Measurements from ENCODE around the gene UBE2QL1.

UBE2QL1 gene

DNA sequence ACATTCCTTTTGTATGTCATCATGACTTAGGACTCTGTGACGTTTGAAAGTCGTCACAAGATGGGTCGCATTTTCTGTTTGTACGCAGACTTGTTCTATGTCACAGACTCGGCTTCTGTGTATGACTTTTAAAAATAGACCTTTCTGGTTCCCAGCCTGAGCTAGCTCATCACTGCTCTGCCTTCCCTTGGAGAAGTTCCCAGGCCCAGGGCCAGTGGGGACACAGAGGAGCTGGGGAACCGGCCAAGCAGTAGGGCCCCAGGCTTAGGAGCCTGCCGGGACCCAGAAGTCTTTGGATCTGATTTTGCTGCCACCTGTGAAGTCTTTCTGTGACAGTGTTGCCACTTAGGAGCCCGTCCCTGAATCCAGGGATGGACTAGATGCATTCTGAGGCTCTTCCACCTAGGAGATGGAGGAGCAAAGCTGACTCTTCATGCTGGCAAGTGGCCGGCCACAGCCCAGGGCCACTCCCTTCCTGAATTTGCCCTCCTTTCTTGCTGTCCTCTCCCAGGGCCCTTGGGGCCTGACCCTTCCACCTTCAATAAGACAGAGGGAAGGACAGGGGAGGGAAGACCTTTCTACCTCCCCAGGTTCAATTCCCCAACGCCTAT is 18.1 kb upstream of the UBE2QL1 start:
- no peak for DNase-seq (ENCODE audit: low read depth)

DNA sequence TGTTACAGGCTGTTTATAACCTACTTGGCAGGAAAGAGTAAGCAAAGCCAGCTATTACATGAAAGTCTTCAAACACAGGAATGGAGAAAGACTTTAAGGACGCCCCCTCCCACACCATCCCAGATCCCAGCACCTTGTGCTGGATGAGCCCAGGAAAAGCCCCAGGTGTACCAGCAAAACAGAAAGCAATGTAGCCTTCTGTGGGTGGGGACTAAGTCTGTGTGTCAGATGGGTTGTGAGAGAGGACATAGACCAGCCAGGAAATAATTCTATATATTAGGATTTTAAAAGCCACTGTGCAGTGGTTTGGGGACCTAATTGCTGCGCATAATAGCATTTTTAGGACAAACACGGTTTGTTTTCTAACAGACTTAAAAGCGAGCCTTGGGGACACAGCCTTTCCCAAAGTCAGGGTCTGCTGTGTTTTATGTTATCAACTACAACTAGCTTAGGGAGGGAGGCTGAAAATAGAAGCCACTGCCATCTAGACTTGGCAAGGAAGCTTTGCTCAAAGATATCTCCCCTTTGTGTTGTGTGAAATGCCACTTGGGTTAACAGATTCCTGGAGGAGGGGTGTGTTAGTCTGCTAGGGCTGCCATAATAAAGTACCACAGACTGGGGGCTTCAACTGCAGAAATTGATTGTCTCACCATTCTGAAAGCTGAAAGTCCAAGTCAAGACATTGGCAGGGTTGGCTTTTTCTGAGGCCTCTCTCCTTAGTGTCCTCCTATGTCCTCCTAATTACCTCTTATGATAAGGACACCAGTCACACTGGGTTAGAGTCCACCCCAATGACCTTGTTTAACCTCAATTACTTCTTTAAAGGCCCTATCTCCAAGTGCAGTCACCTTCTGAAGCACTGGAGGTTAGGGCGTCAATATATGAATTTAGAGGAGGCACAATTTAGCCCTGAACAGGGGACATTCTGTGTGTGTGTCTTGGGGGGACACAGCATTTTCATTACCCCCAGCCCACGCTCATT is 17.2 kb upstream of the UBE2QL1 start:
- DNase-seq (ENCODE audit: low read depth) = no peak

DNA sequence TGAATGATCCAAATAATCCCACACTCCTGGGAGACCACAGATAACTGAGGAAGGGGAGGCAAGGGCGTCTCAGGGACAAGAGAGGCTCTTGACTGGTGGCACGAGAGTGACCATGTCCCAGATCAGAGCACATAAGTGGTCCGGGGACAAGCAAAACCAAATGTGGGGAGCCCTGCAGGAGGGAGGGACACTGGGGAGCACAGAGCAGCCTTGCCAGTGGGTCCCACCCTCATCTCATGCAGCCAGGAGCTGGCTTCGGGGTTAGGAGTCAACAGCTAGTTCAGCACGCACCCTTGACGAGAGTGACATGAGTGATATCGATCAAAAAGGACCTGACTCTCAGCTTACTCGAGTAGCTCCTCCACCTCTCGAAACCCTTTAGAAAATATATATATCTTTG is 16.5 kb upstream of the UBE2QL1 start:
- DNase-seq (ENCODE audit: low read depth) = no peak

DNA sequence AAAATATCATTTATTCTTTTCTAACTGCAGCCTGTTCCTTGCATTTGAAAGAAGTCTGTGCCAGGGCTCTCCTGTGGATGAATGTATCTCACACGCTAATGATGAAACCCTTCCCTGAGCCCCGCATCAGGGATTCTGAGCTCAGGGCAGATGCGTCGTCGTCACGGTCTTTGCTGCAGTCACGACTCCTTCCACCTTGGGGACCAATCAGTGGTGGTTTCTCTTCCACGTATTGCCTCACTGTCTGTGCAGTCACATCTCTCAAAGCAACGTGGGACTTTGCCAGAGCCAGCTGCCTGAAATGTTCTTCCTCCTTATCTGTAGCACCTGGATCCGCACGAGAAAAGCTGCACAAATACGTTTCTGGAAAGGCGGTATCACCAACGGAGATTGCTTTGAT is 13.9 kb upstream of the UBE2QL1 start:
- no peak for DNase-seq (ENCODE audit: low read depth)

DNA sequence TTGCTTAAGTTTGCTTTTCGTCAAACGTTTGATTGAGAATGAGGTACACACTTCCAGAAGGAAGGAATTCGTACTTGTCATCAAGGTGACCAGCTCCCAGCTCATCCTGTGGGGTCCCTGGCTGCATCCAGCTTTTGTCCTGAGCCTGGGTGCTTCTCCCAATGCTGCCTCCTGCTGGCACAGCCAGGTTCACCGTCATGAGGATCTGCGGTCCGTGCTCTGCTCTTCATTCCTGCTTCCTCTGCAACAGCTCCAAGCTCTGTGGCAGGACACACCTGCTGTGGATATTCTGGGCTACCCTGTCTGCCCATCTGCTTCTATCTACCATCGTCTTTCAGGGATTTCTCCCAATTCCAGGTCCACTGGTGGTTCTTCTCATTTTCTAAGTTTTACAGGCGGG is 13.3 kb upstream of the UBE2QL1 start:
- DNase-seq (ENCODE audit: low read depth) = no peak

DNA sequence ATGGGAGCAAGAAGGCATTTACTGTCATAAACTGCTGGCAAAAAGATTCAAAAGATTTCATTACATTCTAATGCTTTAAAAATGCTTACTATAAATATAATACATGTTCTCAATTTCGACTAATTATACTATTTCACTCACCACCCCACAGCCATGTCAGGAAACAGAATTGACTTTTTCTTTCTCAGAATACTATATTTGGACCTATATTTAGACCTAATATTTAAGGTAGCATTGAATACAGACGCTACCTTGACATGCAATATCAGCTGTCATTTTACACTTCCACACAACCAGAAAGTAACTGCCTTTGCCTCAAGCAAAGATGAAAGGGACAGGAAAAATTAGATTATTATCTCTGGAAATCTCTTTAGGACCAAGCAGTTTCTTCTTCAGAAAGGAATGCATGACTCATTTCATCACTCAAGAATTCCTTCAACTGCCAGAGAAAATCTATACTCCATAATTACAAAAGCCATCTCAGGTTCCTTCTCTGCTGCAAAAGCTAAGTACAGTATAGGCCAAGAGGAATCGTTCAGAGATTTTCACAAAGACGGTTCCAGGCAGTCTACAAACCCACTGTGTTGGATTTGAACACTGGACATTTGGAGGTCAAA is 11.8 kb upstream of the UBE2QL1 start:
- DNase-seq (ENCODE audit: low read depth) = no peak

DNA sequence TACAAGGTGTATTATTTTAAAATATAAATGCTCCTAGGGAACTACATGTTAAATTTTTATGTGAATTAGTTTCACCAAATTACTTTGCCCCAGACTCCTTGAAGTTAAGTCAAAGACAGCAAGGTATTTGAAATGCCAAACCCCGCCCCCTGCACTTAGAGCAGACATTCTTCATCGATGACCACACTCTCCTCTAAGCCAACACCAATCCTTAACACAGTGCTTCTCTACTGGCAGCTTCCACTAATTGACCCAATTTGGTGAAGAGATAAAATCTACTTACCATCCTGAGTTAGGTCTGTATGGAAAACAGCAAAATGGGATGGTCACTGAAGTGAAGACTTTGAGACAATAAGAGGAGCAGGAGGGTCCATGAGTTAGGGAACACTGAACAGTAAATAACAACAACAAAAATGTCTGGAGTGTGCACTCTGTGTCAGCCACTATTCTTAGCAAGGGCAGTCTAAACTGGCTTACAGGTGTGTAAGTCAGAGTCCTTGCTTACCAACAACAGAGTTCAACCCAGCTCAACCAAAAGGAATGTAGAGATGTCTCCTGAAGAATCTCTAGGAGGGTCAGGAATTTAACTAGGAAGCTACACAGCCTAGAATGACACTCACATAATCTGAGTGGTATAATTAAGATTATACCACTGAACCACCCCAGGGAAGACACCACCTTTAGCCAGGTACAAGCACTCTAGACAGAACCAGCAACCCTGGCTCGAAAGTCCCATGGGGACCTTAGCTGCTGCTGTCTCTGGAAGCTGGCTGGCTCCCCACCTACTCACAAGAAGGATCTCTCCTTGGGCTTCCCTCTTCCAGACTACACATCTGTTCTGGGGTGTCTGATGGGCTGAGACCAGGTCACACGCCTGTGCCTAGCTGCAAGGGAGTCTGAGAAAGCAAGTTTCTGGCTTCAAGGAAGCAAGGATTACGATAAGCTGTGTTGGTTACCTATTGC is 8.8 kb upstream of the UBE2QL1 start:
- DNase-seq (ENCODE audit: low read depth) = no peak

DNA sequence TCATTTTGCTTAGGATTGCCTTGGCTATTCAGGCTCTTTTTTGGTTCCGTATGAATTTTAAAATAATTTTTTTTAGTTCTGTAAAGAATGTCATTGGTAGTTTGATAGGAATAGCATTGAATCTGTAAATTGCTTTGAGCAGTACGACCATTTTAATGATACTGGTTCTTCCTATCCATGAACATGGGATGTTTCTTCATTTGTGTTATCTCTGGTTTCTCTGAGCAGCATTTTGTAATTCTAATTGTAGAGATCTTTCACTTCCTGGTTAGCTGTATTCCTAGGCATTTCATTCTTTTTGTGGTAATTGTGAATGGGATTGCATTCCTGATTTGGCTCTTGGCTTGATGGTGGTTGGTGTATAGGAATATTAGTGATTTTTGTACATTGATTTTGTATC is 6.3 kb upstream of the UBE2QL1 start:
- DNase-seq (ENCODE audit: low read depth) = no peak

DNA sequence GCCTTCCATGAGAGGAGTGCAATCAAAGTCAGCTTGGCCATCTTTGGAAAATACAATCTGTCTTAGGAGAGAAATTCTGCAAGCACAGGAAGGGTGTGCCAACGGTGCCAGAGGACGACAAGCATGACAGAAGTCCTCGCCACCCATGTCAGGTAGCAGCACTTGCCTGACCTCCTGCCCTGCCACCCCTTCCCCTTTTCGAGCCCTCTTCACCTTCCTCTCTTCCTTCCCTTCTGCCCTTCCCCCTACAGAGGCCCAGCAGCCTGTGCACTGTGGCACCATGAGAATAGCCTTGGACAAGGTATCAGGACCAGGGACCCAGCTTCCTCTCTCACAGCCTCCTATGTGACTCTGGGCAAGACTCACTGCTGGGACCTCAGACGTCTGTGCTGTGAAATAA is 5.3 kb upstream of the UBE2QL1 start:
- DNase-seq (ENCODE audit: low read depth) = no peak

DNA sequence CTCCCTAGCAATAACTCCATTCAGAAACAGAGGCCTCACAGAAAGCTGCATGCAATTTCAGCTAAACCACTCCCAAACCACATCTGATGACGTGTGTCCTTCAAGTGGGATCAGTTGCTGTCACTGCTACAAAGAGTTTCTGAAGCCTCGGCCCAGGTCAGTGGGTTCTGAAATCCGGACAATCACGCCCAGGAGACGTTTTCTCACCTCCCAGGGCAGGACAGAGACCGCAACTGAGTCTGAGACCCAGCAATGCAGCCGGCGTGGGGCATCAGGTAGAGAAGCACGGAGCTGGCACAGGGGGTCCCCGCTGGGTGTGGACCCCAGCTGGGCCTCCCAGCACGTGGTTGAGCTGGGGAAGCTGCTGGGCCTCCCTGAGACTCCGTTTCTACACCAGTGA is 2.6 kb upstream of the UBE2QL1 start:
- DNase-seq (ENCODE audit: low read depth) = no peak

DNA sequence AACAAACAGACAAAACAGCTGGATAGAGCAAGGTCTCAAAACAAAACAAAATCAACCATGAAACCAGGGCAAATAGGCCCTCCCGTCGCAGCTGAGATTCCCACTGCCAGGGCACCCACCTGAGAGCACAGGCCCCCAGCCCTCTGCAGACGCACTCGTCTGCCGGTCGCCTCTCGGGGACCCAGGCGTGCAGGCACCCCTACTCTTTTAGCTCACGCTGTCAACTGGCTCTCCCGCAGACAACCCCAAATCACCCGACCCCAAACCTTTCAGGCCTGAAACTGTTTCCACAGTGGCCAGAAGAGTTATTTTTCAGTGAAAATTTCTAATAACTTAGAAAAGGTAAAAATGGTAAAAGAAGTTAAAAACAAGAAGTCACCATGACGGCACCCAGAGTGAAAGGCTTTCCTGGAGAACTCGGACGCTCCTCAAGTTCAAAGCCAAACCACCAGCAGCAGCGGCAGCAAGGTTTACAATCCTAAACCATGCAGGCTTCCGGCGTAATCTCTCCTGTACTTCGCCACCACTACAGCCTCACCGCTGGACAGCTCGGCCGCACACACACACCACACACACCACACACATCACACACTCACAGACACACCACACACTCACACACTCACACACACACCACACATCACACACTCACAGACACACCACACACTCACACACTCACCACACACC is 1.9 kb upstream of the UBE2QL1 start:
- DNase-seq (ENCODE audit: low read depth) = no peak

DNA sequence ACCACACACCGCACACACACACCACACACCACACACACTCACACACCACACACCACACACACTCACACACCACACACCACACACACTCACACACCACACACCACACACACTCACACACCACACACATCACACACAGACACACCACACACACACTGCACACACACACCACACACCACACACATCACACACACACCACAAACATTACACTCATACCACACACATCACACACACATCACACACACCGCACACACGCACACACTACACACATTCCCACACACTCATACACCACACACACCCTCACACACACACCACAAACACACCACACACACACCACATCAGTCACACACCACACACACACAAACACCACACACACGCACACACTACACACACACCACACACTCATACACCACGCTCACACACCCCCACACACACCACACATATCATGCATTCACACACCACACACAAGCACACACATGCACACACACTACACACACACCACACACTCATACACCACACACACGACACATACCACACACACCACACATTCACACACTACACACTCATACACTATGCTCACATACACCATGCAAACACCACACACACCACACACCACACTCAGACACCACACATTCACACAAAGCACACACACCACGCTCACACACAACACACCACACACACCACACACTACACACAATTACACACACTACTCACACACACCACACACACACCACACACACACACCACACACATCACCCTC is 1.1 kb upstream of the UBE2QL1 start:
- no peak for DNase-seq (ENCODE audit: low read depth)

DNA sequence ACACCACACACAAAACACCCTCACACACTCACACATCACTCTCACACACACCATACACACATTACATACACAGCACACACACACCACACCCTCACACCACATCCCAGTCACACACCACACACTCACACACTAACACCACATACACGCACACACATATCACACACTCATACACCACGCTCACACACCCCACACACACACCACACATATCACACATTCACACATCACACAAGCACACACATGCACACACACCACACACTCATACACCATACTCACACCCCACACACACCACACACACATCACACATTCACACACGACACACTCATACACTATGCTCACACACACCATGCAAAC is 543 bp upstream of the UBE2QL1 start:
- DNase-seq (ENCODE audit: low read depth) = no peak

DNA sequence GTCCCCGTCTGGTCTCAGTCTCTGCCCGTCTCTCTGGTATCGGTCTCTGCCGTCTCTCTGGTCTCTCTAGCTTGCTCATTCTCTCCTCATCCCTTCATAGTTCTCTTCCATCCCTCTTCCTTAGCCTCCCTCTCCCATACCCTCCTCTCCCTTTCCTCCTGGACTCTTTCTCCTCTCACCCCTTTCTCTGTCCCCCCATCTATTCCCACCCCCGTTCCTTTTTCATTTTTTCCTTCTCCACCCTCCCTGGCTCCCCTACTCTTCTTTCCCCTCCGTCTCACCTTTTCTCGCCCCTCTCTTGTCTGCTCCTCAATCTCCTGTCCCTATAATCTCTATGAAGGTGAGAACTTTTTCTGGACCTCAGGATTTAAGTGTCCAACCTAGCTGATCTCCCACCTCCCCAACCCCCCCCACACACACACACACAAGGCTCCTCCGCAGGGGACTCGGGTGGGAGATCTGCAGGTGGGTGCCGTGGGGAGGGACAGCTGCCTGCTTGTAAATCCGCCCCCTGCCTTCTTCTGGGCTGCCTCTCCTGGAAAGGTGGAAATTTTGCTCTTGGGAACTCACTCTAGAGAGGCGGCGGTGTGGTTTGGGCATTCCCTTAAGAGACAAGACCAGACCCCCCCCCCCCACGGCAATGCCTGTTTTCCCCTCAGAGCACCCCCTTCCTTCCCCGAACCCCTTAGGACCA is 953 bp downstream of the UBE2QL1 start:
- no peak for DNase-seq (ENCODE audit: low read depth)

DNA sequence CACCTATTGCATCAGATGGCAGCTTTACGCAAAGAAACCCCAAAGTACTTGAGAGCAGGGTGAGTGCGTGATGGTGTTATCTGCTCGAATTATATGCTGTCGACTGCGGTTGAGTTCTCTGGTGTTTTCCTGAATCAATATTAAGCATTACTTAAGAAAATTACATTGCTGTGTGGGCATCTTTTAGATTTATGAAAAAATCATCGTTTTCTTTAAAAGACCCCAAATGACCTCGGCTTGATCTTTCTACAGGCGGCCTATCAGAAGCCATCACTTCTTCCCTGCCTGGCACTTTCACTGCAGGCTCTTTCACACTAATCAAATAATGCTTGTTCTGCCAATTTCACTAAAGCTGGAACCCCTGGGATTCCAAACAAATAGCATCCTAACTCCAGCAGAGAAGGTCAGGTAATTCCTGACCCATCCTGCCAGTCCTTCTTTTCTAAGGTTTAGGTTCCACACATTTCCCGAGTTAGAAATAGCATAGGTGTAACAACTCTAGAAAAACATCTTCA is 1.7 kb downstream of the UBE2QL1 start:
- no peak for DNase-seq (ENCODE audit: low read depth)

DNA sequence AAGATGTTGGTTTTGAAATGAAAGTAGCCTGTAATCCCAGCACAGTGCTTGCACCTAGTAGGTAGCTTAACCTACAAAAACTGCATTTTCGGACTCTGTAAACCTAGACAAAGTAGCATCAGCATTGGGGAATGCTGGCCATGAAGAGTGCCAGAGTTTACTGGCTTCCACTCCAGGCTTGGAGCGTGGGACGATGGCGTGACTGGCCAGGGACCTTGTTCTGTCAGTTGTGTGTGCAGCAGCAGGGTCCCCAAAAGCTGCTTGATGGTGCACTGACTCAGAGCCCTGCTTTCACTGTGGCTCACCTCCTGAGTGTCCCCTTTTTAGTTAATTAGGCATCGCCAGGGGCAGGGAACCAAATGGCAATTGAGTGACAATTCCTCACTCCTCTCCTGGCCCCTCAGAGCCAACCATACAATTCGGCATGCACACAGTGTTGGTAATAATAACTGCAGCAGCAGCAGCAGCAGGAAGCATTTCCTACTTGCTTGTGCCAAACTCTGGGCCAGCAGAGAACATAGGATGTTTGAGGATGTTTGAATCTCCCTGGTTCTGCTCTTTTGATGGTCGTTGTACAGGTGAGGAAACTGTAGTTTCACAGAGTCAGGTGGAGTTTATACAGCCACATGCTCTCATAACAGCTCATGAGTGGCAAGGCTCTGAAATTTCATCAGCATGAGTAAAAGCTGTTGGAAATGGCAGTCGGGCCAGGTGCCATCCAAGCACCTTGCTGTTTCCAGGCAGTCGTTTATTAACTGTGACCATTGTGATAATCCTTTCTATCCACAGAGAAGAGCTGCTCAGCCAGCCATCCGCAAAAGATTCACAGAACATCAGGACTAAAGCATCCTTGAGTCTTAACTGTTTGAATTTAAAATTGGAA is 4.2 kb downstream of the UBE2QL1 start:
- DNase-seq (ENCODE audit: low read depth) = no peak

DNA sequence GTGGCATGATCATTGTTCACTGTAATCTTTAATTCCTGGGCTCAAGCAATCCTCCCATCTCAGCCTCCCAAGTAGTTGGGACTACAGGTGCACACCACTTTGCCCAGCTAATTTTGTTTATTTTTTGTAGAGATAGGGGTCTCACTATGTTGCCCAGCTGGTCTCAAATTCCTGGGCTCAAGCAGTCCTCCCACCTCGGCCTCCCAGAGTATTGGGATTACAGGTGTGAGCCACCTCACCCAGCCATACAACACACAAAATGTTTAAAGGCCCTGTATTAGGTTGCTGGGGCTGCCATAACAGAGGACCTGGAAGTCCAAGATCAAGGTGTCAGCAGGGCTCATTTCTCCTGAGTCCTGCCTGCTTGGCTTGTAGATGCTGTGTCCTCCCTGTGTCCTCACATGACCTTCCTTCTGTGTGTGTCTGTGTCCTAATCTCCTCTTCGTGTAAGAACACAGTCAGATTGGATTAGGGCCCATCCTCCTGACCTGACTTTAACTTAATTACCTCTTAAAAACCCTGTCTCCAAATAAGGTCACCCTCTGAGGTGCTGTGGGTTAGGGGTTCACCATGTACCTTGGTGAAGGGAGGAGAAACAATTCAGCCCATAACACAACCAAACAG is 5.4 kb downstream of the UBE2QL1 start:
- no peak for DNase-seq (ENCODE audit: low read depth)

DNA sequence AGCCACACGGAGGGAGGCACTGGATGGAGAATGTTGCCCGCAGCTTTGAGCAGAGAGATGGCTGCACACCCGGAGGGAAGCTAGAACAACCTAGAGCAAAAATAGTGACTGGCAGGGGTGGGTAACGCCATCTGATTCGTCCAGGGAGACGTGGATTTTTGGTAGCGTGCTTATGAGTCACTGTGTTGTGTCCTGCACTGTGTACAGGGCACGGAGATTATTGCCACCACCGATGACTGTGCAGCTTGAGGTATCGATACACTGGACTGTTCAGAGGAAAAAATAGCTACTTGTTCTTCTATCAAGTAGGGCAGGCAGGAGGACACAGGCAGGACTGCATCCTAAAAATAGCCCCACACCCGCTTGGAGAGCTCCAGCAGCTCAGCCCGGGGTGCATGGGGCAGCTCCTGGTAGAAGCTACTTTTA is 6.0 kb downstream of the UBE2QL1 start:
- DNase-seq (ENCODE audit: low read depth) = no peak
